AG04450 (cell line): ENCODE results near the gene ACYP1. TPM values are rescaled to one million over a fixed set of nuclear protein-coding genes. Genes with fewer than 3 reads are reported as not detected.
A peak's percentile ranks its signal among the peaks of the same experiment; 100 is the strongest.

ENCODE experiments used
- CTCF ChIA-PET: fragments of 300-600, 350-600 bp; formaldehyde crosslinking; extraction: SDS; loops from one replicate; lab custom pipeline; 2022; ENCODE audit warnings: antibody characterized with exemption, inconsistent platforms; lab: Charles Lee
- POLR2A ChIA-PET: fragments of 350-600 bp; formaldehyde crosslinking; extraction: SDS; loops from one replicate; lab custom pipeline; 2021; ENCODE audit warnings: antibody characterized with exemption, inconsistent platforms; lab: Yijun Ruan, JAX
- DNase-seq: peaks from one replicate; pipeline ENCODE4 v3.0.0-alpha.2; 2011; ENCODE audit warnings: low read depth, low spot score
- H3K27ac ChIP-seq: one replicate; pipeline ENCODE4 v1.5.1; 2012; ENCODE audit warnings: low read depth, low read length, control low read depth
- H3K27me3 ChIP-seq: one replicate; pipeline ENCODE4 v1.6.0; 2012; ENCODE audit warnings: low read length; ENCODE audit not compliant: control insufficient read depth, insufficient read depth
- H3K4me3 ChIP-seq: 2 replicates; pipeline ENCODE4 v1.5.1; 2011; ENCODE audit warnings: mild to moderate bottlenecking, low read depth, low read length, control low read depth
- H3K9me3 ChIP-seq: 2 replicates; pipeline ENCODE4 v1.5.1; 2012; ENCODE audit warnings: low read length; ENCODE audit not compliant: control insufficient read depth, insufficient read depth
- CTCF ChIP-seq: IDR thresholded peaks from 2 replicates; pipeline ENCODE4 v1.5.1; 2011; ENCODE audit warnings: low read depth, low read length, control low read depth, inconsistent platforms
- polyA plus RNA-seq: library from polyadenylated mRNA; depleted of rRNA; stranded (reverse); fragments of >200 nt; gene quantifications from 2 replicates; pipeline ENCODE4 v1.2.3, GENCODE V29; 2011

ACYP1 gene
- polyA plus RNA-seq, 1 experiment = 18.4 TPM

GRCh38 chr14:75059642-75060041 is 4.2 kb downstream of the ACYP1 start:
- no peak for DNase-seq
- H3K27me3 ChIP-seq = no peaks in the 10 kb centered on the region
- H3K9me3 ChIP-seq = no peaks in the 10 kb centered on the region
- H3K27ac ChIP-seq = no peak overlapping the region
- ChIA-PET CTCF (no interaction called here), POLR2A (no interaction called here)
- no peak for TF ChIP-seq CTCF
- no peak overlapping the region for H3K4me3 ChIP-seq

GRCh38 chr14:75054421-75054820 is 9.4 kb downstream of the ACYP1 start:
- H3K27me3 ChIP-seq = no peaks in the 10 kb centered on the region
- no peaks in the 10 kb centered on the region for H3K9me3 ChIP-seq
- POLR2A ChIA-PET = interaction anchor here (0.7 kb wide), 1 partner anchor 43 kb away, joined by 7 read pairs; no protein-coding TSS in a partner anchor
- no peak overlapping the region for H3K4me3 ChIP-seq
- H3K27ac ChIP-seq = no peak overlapping the region
- no peak for DNase-seq
- TF ChIP-seq CTCF = no peak
- CTCF ChIA-PET = interaction anchor here (0.6 to 0.7 kb wide), 2 partner anchors 20 to 38 kb away, joined by 3 read pairs; no protein-coding TSS in a partner anchor

- DNase-seq = no peak
- H3K27ac ChIP-seq = no peak overlapping the region
- no peaks in the 10 kb centered on the region for H3K27me3 ChIP-seq
- ChIA-PET POLR2A (no interaction called here), CTCF (no interaction called here)
- no peak for TF ChIP-seq CTCF
- H3K4me3 ChIP-seq = no peak overlapping the region
- no peaks in the 10 kb centered on the region for H3K9me3 ChIP-seq
Measured at GRCh38 chr14:75053396-75054291, 10.2 kb downstream of the ACYP1 start.

GRCh38 chr14:75051556-75051899 is 12.3 kb downstream of the ACYP1 start:
- DNase-seq = no peak
- CTCF ChIA-PET = interaction anchor here (1.0 kb wide), 1 partner anchor 37 kb away, joined by 4 read pairs; no protein-coding TSS in a partner anchor
- POLR2A ChIA-PET = interaction anchor here (0.7 kb wide), 1 partner anchor 128 kb away, joined by 7 read pairs; the partner anchor contains the start of gene RPS6KL1
- Histone ChIP-seq H3K4me3 (peak overlapping the region; percentile 62), H3K27me3 (no peaks in the 10 kb centered on the region), H3K27ac (peak overlapping the region; percentile 13), H3K9me3 (no peaks in the 10 kb centered on the region)
- no peak for TF ChIP-seq CTCF
